Vagina (tissue), 2 donors: ENCODE data around the gene RETREG1.

ENCODE experiments used
- CTCF ChIP-seq, 3 experiments: fragments of 450-650 bp in 2 of 3; fragments of 200-600 bp in 1 of 3; sonication (generic) in 1 of 3; IDR thresholded peaks; one replicate each; pipeline ENCODE4 v1.5.1; 2017 to 2019; ENCODE audit warnings: antibody characterized with exemption in 3 of 3, mild to moderate bottlenecking in 2 of 3, moderate library complexity in 2 of 3
- POLR2A ChIP-seq, 2 donors: fragments of 450-650 bp; IDR thresholded peaks; one replicate each; pipeline ENCODE4 v1.6.1; 2017; ENCODE audit warnings: antibody characterized with exemption in 2 of 2, mild to moderate bottlenecking in 2 of 2, moderate library complexity in 2 of 2

GRCh38 chr5:16612007-16612406, 4.8 kb downstream of the RETREG1 start:
- TF ChIP-seq CTCF (IDR thresholded peaks at IDR 0.05) (no peak), POLR2A (IDR thresholded peaks at IDR 0.05) (no peak)
